HG03442 (cell line): ENCODE data around the gene SLC2A3.
"Not testable (repeated sequence)": the region's sequence is repeated elsewhere in the genome, so short reads cannot be mapped to it uniquely, and the experiment has no call there.

Source experiments
- ATAC-seq: cut with Tn5 transposase; IDR thresholded peaks from one replicate; pipeline ENCODE4 v1.9.1; 2021; ENCODE audit warnings: mild to moderate bottlenecking, moderate library complexity; ENCODE audit not compliant: unreplicated experiment

Gene SLC2A3

GRCh38 chr12:7953912-7954311 lies 17.9 kb upstream of the SLC2A3 start:
- ATAC-seq: not testable (repeated sequence)

- ATAC-seq: no peak
Observed at GRCh38 chr12:7951671-7952070, 15.7 kb upstream of the SLC2A3 start.

GRCh38 chr12:7950230-7950943 lies 14.4 kb upstream of the SLC2A3 start:
- not testable (repeated sequence) for ATAC-seq

GRCh38 chr12:7948589-7949260 lies 12.7 kb upstream of the SLC2A3 start:
- no peak for ATAC-seq

- no peak for ATAC-seq
Observed at GRCh38 chr12:7947011-7947410, 11.0 kb upstream of the SLC2A3 start.

GRCh38 chr12:7944760-7945159 lies 8.8 kb upstream of the SLC2A3 start:
- not testable (repeated sequence) for ATAC-seq

- ATAC-seq: no peak
Observed at GRCh38 chr12:7940906-7941305, 4.9 kb upstream of the SLC2A3 start.

- ATAC-seq: no peak
Observed at GRCh38 chr12:7937833-7938506, 2.0 kb upstream of the SLC2A3 start.

- no peak for ATAC-seq
Observed at GRCh38 chr12:7934889-7935492, 996 bp downstream of the SLC2A3 start.

GRCh38 chr12:7934091-7934888 lies 1.7 kb downstream of the SLC2A3 start:
- no peak for ATAC-seq

- ATAC-seq: peak; percentile 73
Observed at GRCh38 chr12:7933255-7933726, 2.7 kb downstream of the SLC2A3 start.

GRCh38 chr12:7932599-7933240 lies 3.3 kb downstream of the SLC2A3 start:
- ATAC-seq: not testable (repeated sequence)

- no peak for ATAC-seq
Observed at GRCh38 chr12:7929083-7929792, 6.7 kb downstream of the SLC2A3 start.

GRCh38 chr12:7927470-7927869 lies 8.5 kb downstream of the SLC2A3 start:
- no peak for ATAC-seq

GRCh38 chr12:7926068-7926666 lies 9.8 kb downstream of the SLC2A3 start:
- not testable (repeated sequence) for ATAC-seq

GRCh38 chr12:7923241-7924236 lies 12.4 kb downstream of the SLC2A3 start:
- no peak for ATAC-seq

- not testable (repeated sequence) for ATAC-seq
Observed at GRCh38 chr12:7921181-7921580, 14.8 kb downstream of the SLC2A3 start.

- ATAC-seq: not testable (repeated sequence)
Observed at GRCh38 chr12:7918268-7918590, 17.8 kb downstream of the SLC2A3 start.
